NCI-H2107 treated with DMSO at 0.1 percent for 48 hours (cell line): ENCODE data around the gene ADCY9.
"Not testable (repeated sequence)": the region's sequence is repeated elsewhere in the genome, so short reads cannot be mapped to it uniquely, and the experiment has no call there.

Experiments
- DNase-seq: peaks from one replicate; lab custom pipeline; 2025; ENCODE audit not compliant: unreplicated experiment; lab: John Stamatoyannopoulos, UW

The ADCY9 gene

GRCh38 chr16:3954411-3954921, 161.8 kb downstream of the ADCY9 start:
- no peak for DNase-seq

- no peak for DNase-seq
These were observed 162.4 kb downstream of the ADCY9 start for GRCh38 chr16:3953728-3954410.

- peak; percentile 23 for DNase-seq
These were observed 163.5 kb downstream of the ADCY9 start for GRCh38 chr16:3952737-3953131.

- peak; percentile 63 for DNase-seq
These were observed 164.1 kb downstream of the ADCY9 start for GRCh38 chr16:3951861-3952736.

- not testable (repeated sequence) for DNase-seq
These were observed 164.9 kb downstream of the ADCY9 start for GRCh38 chr16:3951380-3951779.

- DNase-seq = no peak
These were observed 165.7 kb downstream of the ADCY9 start for GRCh38 chr16:3950343-3951193.

GRCh38 chr16:3949946-3950342, 166.3 kb downstream of the ADCY9 start:
- no peak for DNase-seq

- DNase-seq = no peak
These were observed 167.0 kb downstream of the ADCY9 start for GRCh38 chr16:3949287-3949686.

GRCh38 chr16:3948378-3948995, 167.8 kb downstream of the ADCY9 start:
- no peak for DNase-seq

GRCh38 chr16:3946604-3947180, 169.6 kb downstream of the ADCY9 start:
- no peak for DNase-seq

- peak; percentile 7 for DNase-seq
These were observed 170.3 kb downstream of the ADCY9 start for GRCh38 chr16:3945751-3946603.

GRCh38 chr16:3944457-3944856, 171.8 kb downstream of the ADCY9 start:
- DNase-seq = not testable (repeated sequence)

GRCh38 chr16:3942146-3942545, 174.1 kb downstream of the ADCY9 start:
- DNase-seq = not testable (repeated sequence)

- DNase-seq = no peak
These were observed 177.2 kb downstream of the ADCY9 start for GRCh38 chr16:3938843-3939624.

- no peak for DNase-seq
These were observed 177.8 kb downstream of the ADCY9 start for GRCh38 chr16:3938471-3938842.

- no peak for DNase-seq
These were observed 179.0 kb downstream of the ADCY9 start for GRCh38 chr16:3937066-3937875.

- no peak for DNase-seq
These were observed 180.3 kb downstream of the ADCY9 start for GRCh38 chr16:3935921-3936320.
